ENCODE measurements around the gene LLGL2. TPM values are rescaled to one million over a fixed set of nuclear protein-coding genes. Genes with fewer than 3 reads are reported as not detected.

Gene LLGL2
- total RNA-seq, 2 donors from 2014 or later, result 113 to 251 TPM

DNA sequence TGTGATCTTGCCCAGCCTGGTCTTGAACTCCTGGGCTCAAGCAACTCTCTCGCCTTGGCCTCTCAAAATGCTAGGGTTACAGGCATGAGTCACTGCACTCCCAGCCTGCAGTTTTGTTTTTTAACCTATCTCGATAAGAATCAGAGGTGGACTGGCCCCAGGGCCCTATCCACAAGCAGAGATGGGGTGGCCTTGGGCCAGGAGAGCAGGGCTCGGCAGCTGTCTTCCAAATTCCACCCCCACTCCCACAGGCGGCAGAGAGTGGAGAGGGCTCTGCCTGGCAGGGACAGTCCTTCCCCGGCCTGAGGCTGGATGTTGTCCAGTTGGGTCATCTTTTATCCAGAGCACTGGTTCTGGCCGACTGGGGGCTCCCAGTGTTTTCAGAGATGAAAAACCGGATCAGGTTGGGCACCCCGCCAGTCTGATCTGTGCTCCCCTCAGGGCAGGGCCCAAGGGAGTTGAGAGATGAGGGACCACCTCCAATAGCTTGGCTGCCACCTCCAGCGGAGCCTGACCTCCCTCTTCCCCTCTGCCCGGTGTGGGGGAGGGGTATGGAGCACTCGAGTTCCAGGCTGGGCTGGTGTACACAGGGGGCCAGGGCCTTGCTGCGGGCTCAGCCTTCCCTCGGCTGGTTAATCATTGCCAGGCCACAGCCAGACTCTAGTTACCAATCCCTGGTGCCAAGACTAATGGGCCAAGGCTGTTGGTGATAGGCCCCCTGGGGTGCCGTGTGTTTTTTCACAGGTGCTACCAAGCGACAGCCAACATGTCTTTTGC, 31.8 kb downstream of the LLGL2 start:
- H3K4me1 ChIP-seq, result peaks cover 62% of the 10 kb centered on the region
- no peaks in the 10 kb centered on the region for H3K36me3 ChIP-seq (replicated peaks in 1 of 2; ENCODE audit: insufficient read depth in 1 of 2, low read depth in 2 of 2)
- WGBS, 2 donors, result 0 to 19% methylated on average over 3 to 13 of the region's 15 CpGs
- DNase-seq, result peak; percentile 98 to 100 (median 100)
- no peaks in the 10 kb centered on the region for H3K27me3 ChIP-seq
- peak; percentile 93 for ATAC-seq
- H3K9me3 ChIP-seq, result no peaks in the 10 kb centered on the region
- TF ChIP-seq CTCF (IDR thresholded peaks at IDR 0.05) (peak in 1 of 7 experiments; percentile 11), POLR2A (IDR thresholded peaks at IDR 0.05) (peak in 2 of 3 donors; percentile 32 to 42)
- peak overlapping the region; percentile 86 to 94 (median 90) for H3K27ac ChIP-seq
- no peak overlapping the region for H3K4me3 ChIP-seq
- intact Hi-C loops (cut with DNase I), result no loop called here

DNA sequence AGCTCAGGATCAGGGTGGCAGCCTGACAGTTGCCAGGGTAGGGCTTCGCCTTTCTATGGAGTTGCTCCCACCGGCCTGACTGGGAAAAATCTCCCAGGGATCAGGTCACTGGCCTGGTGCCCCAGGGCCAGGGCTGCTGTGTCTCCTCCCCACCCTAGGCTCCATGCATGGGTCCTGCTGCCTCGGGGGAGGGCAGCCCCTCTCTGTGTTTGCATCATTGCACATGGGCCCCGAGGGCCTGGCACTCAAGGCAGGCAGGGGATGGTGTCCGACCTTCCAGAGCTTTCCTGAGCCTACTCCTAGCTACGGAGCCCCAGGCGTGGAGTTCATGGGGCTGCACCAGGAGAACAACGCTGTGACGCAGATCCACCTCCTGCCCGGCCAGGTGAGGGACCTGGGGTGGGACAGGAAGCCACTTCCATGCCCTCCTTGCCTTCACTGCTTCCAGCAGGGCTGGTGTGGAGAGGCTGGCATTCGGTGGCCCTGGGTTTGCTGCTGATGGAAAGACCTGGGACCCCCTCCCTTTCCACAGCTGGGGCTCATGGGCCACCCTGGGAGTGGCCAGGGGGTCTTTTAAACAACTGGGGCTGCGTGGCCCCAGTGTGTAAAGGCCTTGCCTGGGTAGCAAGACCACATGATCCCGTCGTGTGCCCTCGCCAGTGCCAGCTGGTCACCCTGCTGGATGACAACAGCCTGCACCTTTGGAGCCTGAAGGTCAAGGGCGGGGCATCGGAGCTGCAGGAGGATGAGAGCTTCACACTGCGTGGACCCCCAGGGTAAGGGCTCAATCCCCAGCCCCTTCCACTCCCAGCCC, 32.6 kb downstream of the LLGL2 start:
- DNase-seq (peak in 3 of 4 donors; percentile 41 to 54 (median 41)), ATAC-seq (no peak)
- intact Hi-C loops (cut with DNase I), result no loop called here
- Histone ChIP-seq H3K36me3 (replicated peaks in 1 of 2; ENCODE audit: insufficient read depth in 1 of 2, low read depth in 2 of 2) (peaks cover 1 to 6% of the 10 kb centered on the region in 2 donors), H3K4me3 (no peak overlapping the region), H3K27ac (peak overlapping the region; percentile 86 to 94 (median 90)), H3K27me3 (no peaks in the 10 kb centered on the region), H3K9me3 (no peaks in the 10 kb centered on the region), H3K4me1 (peaks cover 57% of the 10 kb centered on the region)
- no peak for TF ChIP-seq CTCF (IDR thresholded peaks at IDR 0.05)
- TF ChIP-seq POLR2A (IDR thresholded peaks at IDR 0.05), result no peak
- WGBS, 2 donors, result 29 to 41% methylated on average over 8 to 17 of the region's 18 CpGs

DNA sequence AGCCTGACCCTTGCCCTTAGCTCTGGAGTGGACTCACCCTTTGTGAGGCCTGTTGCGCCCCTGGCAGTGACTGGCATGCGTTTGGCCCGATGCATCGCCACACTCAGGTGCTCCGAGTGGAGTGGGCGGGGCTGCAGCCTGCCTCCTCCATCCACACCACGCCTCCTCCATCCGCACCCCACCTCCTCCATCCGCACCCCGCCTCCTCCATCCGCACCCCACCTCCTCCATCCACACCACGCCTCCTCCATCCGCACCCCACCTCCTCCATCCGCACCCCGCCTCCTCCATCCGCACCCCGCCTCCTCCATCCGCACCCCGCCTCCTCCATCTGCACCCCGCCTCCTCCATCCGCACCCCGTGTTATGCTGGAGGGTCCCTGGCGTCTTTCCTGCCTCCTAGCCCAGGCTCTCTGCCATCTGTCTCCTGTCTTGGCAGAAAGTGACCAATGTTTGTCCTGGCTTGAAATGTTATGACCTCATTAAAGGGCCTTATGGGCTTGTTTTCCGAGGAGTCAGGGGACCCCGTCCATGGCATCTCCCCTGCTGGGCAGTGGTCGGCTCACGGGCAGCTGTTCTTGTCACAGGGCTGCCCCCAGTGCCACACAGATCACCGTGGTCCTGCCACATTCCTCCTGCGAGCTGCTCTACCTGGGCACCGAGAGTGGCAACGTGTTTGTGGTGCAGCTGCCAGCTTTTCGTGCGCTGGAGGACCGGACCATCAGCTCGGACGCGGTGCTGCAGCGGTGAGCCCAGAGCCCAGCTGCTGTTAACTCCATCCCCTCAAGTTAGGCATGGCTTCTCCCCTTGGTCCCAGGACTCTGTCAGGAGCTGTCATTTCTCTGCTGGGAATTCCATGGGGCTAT, 33.4 kb downstream of the LLGL2 start:
- Histone ChIP-seq H3K27ac (peak overlapping the region; percentile 86 to 94 (median 90)), H3K9me3 (no peaks in the 10 kb centered on the region), H3K27me3 (no peaks in the 10 kb centered on the region), H3K4me3 (no peak overlapping the region), H3K4me1 (peaks cover 52% of the 10 kb centered on the region), H3K36me3 (replicated peaks in 1 of 2; ENCODE audit: insufficient read depth in 1 of 2, low read depth in 2 of 2) (peaks cover 10 to 14% of the 10 kb centered on the region in 2 donors)
- DNase-seq (peak in 3 of 4 donors; percentile 37 to 53 (median 50)), ATAC-seq (no peak)
- TF ChIP-seq CTCF (IDR thresholded peaks at IDR 0.05), result no peak
- TF ChIP-seq POLR2A (IDR thresholded peaks at IDR 0.05), result no peak
- intact Hi-C loops (cut with DNase I), result no loop called here
- 44 to 54% methylated on average over 21 to 35 of the region's 38 CpGs for WGBS, 2 donors

DNA sequence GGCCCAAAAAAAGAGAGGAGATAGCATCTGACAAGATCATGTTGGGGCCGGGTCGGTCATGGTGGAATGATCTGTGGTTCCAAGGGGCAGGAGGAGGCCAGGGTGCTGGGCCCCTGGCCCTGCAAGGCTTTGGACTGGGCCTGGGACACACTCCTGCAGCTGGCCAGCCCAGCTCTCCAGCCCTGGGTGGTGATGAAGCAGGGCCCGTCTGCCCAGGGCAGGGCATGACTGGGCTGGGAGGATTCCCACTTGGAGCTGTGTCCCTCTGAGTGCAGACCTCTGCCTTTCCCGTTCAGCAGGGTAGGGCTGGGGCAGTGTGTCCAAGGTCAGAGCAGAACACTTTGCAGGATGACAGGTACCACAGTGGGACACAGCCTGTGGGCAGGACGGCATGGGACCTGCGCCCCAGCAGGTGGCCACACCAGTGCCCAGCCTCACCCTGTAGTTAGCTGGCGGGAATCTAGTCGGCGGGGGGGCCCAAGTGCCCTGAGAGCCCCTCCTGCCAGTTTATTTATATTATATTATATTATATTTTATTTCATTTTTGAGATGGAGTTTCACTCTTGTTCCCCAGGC, 34.5 kb downstream of the LLGL2 start:
- no peak for DNase-seq
- Histone ChIP-seq H3K27me3 (no peaks in the 10 kb centered on the region), H3K4me3 (no peak overlapping the region), H3K27ac (peak overlapping the region in 2 of 4 donors; percentile 10 to 90), H3K36me3 (replicated peaks in 1 of 2; ENCODE audit: insufficient read depth in 1 of 2, low read depth in 2 of 2) (peaks cover 17 to 24% of the 10 kb centered on the region in 2 donors), H3K9me3 (no peaks in the 10 kb centered on the region), H3K4me1 (peaks cover 51% of the 10 kb centered on the region)
- 73 to 89% methylated on average over 7 to 9 of the region's 9 CpGs for WGBS, 2 donors
- no peak for TF ChIP-seq CTCF (IDR thresholded peaks at IDR 0.05)
- TF ChIP-seq POLR2A (IDR thresholded peaks at IDR 0.05), result no peak
- ATAC-seq, result no peak
- intact Hi-C loops (cut with DNase I), result no loop called here
